ENCODE measurements around the gene ZNG1C.
"Not testable (repeated sequence)": the region's sequence is repeated elsewhere in the genome, so short reads cannot be mapped to it uniquely, and the experiment has no call there.

ZNG1C gene

GRCh38 chr9:68241683-68242082, at the start of gene ZNG1C:
Gene ZNG1C (plus strand): TSS chr9:68241983. CDS start chr9:68242032, 49 bp downstream.
- DNase-seq: not testable (repeated sequence)

GRCh38 chr9:68242437-68242836, 654 bp downstream of the ZNG1C start:
- not testable (repeated sequence) for DNase-seq

- not testable (repeated sequence) for DNase-seq
Measured at GRCh38 chr9:68281041-68281440, 39.3 kb downstream of the ZNG1C start.

- not testable (repeated sequence) for DNase-seq
Measured at GRCh38 chr9:68302567-68302966, 60.8 kb downstream of the ZNG1C start, which contains the start of gene FOXD4L3. Gene FOXD4L3 (plus strand): TSS chr9:68302867. CDS start chr9:68302952, 85 bp downstream.

GRCh38 chr9:68303771-68304170, 62.0 kb downstream of the ZNG1C start:
- DNase-seq: not testable (repeated sequence)

- DNase-seq: not testable (repeated sequence)
Measured at GRCh38 chr9:68304212-68304611, 62.4 kb downstream of the ZNG1C start.

- not testable (repeated sequence) for DNase-seq
Measured at GRCh38 chr9:68304777-68305176, 63.0 kb downstream of the ZNG1C start.

GRCh38 chr9:68305680-68306285, 64.0 kb downstream of the ZNG1C start:
- DNase-seq: not testable (repeated sequence)

GRCh38 chr9:68306391-68306964, 64.7 kb downstream of the ZNG1C start:
- not testable (repeated sequence) for DNase-seq

GRCh38 chr9:68307127-68307526, 65.3 kb downstream of the ZNG1C start:
- DNase-seq: not testable (repeated sequence)

GRCh38 chr9:68307654-68308053, 65.9 kb downstream of the ZNG1C start:
- DNase-seq: not testable (repeated sequence)

- DNase-seq: not testable (repeated sequence)
Measured at GRCh38 chr9:68311208-68311607, 69.4 kb downstream of the ZNG1C start.

GRCh38 chr9:68318209-68318608, 76.4 kb downstream of the ZNG1C start:
- DNase-seq: not testable (repeated sequence)

GRCh38 chr9:68323749-68324148, 82.0 kb downstream of the ZNG1C start:
- DNase-seq: not testable (repeated sequence)

GRCh38 chr9:68324518-68324917, 82.7 kb downstream of the ZNG1C start:
- not testable (repeated sequence) for DNase-seq

GRCh38 chr9:68329106-68329505, 87.3 kb downstream of the ZNG1C start:
- DNase-seq: not testable (repeated sequence)

- not testable (repeated sequence) for DNase-seq
Measured at GRCh38 chr9:68330531-68331173, 88.9 kb downstream of the ZNG1C start.

GRCh38 chr9:68332122-68332521, 90.3 kb downstream of the ZNG1C start:
- DNase-seq: not testable (repeated sequence)

- DNase-seq: not testable (repeated sequence)
Measured at GRCh38 chr9:68335935-68336334, 94.2 kb downstream of the ZNG1C start.

- DNase-seq: not testable (repeated sequence)
Measured at GRCh38 chr9:68336639-68337339, 95.0 kb downstream of the ZNG1C start.

- DNase-seq: not testable (repeated sequence)
Measured at GRCh38 chr9:68338000-68338399, 96.2 kb downstream of the ZNG1C start.

GRCh38 chr9:68342265-68343025, 100.7 kb downstream of the ZNG1C start:
- DNase-seq: not testable (repeated sequence)
